Right lobe of liver (tissue), 6 donors: ENCODE measurements around the gene RBM26. TPM values are rescaled to one million over a fixed set of nuclear protein-coding genes. Genes with fewer than 3 reads are reported as not detected.

Source experiments
- ATAC-seq, 4 donors: fragments of 200-7000 bp; cut with Tn5 transposase; one replicate each; pipeline ENCODE4 v1.9.1; 2020; ENCODE audit warnings: mild to moderate bottlenecking in 4 of 4, moderate library complexity in 4 of 4
- DNase-seq, 3 donors: peaks; one replicate each; pipeline ENCODE4 v3.0.0-alpha.2; 2020
- H3K27ac ChIP-seq, 3 donors: fragments of 200-600 bp; one replicate each; pipeline ENCODE4 v1.8.0; 2022
- H3K27me3 ChIP-seq, 2 donors: fragments of 200-600 bp; one replicate each; pipeline ENCODE4 v1.8.0; 2022
- H3K36me3 ChIP-seq, 4 donors: fragments of 200-600 bp; sonication (generic) in 1 of 4; one replicate each; pipeline versions ENCODE4 v1.5.1 to v1.8.0; 2017 to 2022; ENCODE audit warnings: control low read depth in 1 of 4
- H3K4me1 ChIP-seq, 4 donors: fragments of 200-600 bp; sonication (generic) in 1 of 4; one replicate each; pipeline versions ENCODE4 v1.5.1 to v1.8.0; 2017 to 2022; ENCODE audit warnings: control low read depth in 1 of 4
- H3K4me3 ChIP-seq, 3 donors: fragments of 200-600 bp; one replicate each; pipeline ENCODE4 v1.8.0; 2022
- H3K9me3 ChIP-seq, 4 donors: fragments of 200-600 bp; sonication (generic) in 1 of 4; one replicate each; pipeline versions ENCODE4 v1.5.1 to v1.8.0; 2017 to 2022; ENCODE audit warnings: control low read depth in 1 of 4
- POLR2A ChIP-seq: fragments of 450-650 bp; IDR thresholded peaks from one replicate; pipeline ENCODE4 v1.6.1; 2017; ENCODE audit warnings: antibody characterized with exemption, mild to moderate bottlenecking
- WGBS: methylation state at CpG from one replicate; pipeline ENCODE4 v1.1.6; 2018; ENCODE audit warnings: low coverage, low lambda C conversion rate; ENCODE audit not compliant: insufficient coverage; ENCODE audit errors: missing lambda C conversion rate; 5-methylcytosine and 5-hydroxymethylcytosine counted together
- intact Hi-C, 2 donors: fragments of 100-400 bp; cut with DNase I; formaldehyde crosslinking; loops; one replicate each; pipeline versions ENCODE4 v1.11.2 to v1.14.1; 2022
- total RNA-seq, 6 experiments: library from RNA; depleted of rRNA in 2 of 6; stranded (reverse); fragments of >200 nt in 2 of 6; fragmentation: NEBNext Ultra II Directional in 3 of 6; extraction: Animal tissue kit (Norgen Biotek cat#: 25700) in 3 of 6; gene quantifications; one replicate each; pipeline versions ENCODE4 v1.1.0 to v1.2.4, GENCODE V29; 2016 to 2023
- TF ChIP-seq, protein P1 (sequence below), 4 donors: fragments of 200-600 bp in 3 of 4; fragments of 450-650 bp in 1 of 4; IDR thresholded peaks; one replicate each; pipeline versions ENCODE4 v1.5.1 to v1.8.0; 2016 to 2022; ENCODE audit warnings: antibody characterized with exemption in 4 of 4, mild to moderate bottlenecking in 2 of 4
- donor health status: DM: no; HTN: yes; CAD: no.
- donor health status: DM: no; HTN: no; CAD: no.
- donor health status: DM: no; HTN: no; CAD: no.
- donor health status: DM: no; HTN: yes; CAD: no.
- donor health status: DM: no; HTN: yes; CAD: no.

Gene RBM26
- total RNA-seq, 6 experiments from 2014 or later = 12.9 to 16.7 (median 15.1) TPM

- no peaks in the 10 kb centered on the region for H3K36me3 ChIP-seq
- ATAC-seq = peak in 1 of 4 donors; percentile 31
- no peak for DNase-seq
- TF ChIP-seq POLR2A = no peak
- H3K27ac ChIP-seq = no peak overlapping the region
- H3K27me3 ChIP-seq = no peaks in the 10 kb centered on the region
- no peak overlapping the region for H3K4me3 ChIP-seq
- H3K4me1 ChIP-seq = no peaks in the 10 kb centered on the region
- WGBS = 80% methylated on average over 1 of the region's 6 CpGs
- intact Hi-C loops = loop anchor here in 1 of 2 donors (10.0 kb wide), 1 partner anchor 103 kb away; no protein-coding TSS in a partner anchor
- H3K9me3 ChIP-seq = no peaks in the 10 kb centered on the region
These were observed 26.0 kb upstream of the RBM26 start for GRCh38 chr13:79432086-79432485.

DNA sequence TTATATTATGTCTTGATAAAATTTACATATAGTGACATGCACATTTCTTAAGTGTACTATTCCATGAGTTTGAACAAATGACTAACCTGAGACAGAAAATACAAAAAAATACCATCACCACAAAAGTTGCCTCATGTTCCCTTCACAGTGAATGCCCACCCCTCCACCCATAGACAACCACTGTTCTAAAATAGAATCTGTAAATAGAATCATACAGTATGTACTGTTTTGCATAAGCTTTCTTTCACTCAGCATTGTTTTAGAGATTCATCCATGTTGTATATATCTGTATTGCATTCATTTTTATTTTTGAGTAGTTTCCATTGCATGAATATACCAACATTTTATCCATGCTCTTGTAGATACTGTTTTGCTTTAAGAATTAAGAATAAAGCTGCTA lies 23.3 kb upstream of the RBM26 start:
- ATAC-seq = no peak
- H3K4me1 ChIP-seq = no peaks in the 10 kb centered on the region
- H3K9me3 ChIP-seq = no peaks in the 10 kb centered on the region
- DNase-seq = no peak
- TF ChIP-seq, protein P1, sequence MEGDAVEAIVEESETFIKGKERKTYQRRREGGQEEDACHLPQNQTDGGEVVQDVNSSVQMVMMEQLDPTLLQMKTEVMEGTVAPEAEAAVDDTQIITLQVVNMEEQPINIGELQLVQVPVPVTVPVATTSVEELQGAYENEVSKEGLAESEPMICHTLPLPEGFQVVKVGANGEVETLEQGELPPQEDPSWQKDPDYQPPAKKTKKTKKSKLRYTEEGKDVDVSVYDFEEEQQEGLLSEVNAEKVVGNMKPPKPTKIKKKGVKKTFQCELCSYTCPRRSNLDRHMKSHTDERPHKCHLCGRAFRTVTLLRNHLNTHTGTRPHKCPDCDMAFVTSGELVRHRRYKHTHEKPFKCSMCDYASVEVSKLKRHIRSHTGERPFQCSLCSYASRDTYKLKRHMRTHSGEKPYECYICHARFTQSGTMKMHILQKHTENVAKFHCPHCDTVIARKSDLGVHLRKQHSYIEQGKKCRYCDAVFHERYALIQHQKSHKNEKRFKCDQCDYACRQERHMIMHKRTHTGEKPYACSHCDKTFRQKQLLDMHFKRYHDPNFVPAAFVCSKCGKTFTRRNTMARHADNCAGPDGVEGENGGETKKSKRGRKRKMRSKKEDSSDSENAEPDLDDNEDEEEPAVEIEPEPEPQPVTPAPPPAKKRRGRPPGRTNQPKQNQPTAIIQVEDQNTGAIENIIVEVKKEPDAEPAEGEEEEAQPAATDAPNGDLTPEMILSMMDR (IDR thresholded peaks at IDR 0.05) = no peak
- no peak for TF ChIP-seq POLR2A
- intact Hi-C loops = no loop called here
- H3K27ac ChIP-seq = no peak overlapping the region
- H3K4me3 ChIP-seq = no peak overlapping the region
- no peaks in the 10 kb centered on the region for H3K36me3 ChIP-seq
- no peaks in the 10 kb centered on the region for H3K27me3 ChIP-seq

DNA sequence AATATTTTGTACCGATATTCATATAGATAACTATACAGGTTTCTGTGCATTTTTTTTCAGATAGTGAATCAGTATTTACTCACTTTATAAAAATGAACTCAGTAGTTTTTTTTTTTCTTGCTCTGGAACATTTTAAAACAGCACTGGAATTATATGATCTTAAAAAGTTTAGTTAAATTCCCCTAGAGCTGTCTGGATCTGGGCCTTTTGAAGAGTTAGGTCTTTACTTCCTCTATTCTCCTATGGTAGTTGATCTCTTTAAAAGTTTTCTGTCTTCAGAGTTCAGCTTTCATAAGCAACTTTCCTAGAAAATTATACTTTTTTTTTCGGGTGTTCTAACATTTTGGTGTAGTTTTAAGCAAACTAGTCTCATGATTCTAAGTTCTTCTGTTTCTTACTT lies 21.8 kb upstream of the RBM26 start:
- ATAC-seq (no peak), DNase-seq (no peak)

GRCh38 chr13:79427265-79427664 lies 21.2 kb upstream of the RBM26 start:
- TF ChIP-seq, protein P1 (IDR thresholded peaks at IDR 0.05) = no peak
- TF ChIP-seq POLR2A = no peak
- Histone ChIP-seq H3K4me3 (no peak overlapping the region), H3K27me3 (no peaks in the 10 kb centered on the region), H3K9me3 (no peaks in the 10 kb centered on the region), H3K4me1 (no peaks in the 10 kb centered on the region), H3K27ac (no peak overlapping the region), H3K36me3 (no peaks in the 10 kb centered on the region)
- ATAC-seq = no peak
- DNase-seq = no peak
- WGBS = 100% methylated on average over 1 of the region's 1 CpG
- intact Hi-C loops = no loop called here

More for the DNA sequence above, 21.8 kb upstream of the RBM26 start:
- Histone ChIP-seq H3K9me3 (no peaks in the 10 kb centered on the region), H3K36me3 (no peaks in the 10 kb centered on the region), H3K4me1 (no peaks in the 10 kb centered on the region), H3K27me3 (no peaks in the 10 kb centered on the region), H3K4me3 (no peak overlapping the region), H3K27ac (no peak overlapping the region)
- WGBS = 83% methylated on average over 2 of the region's 2 CpGs
- intact Hi-C loops = no loop called here
- TF ChIP-seq, protein P1 (IDR thresholded peaks at IDR 0.05) = no peak
- no peak for TF ChIP-seq POLR2A

- no peak for DNase-seq
- peak; percentile 71 to 87 (median 83) for ATAC-seq
- no peaks in the 10 kb centered on the region for H3K4me1 ChIP-seq
- H3K4me3 ChIP-seq = no peak overlapping the region
- no peak overlapping the region for H3K27ac ChIP-seq
- no peaks in the 10 kb centered on the region for H3K36me3 ChIP-seq
- H3K27me3 ChIP-seq = no peaks in the 10 kb centered on the region
- TF ChIP-seq, protein P1 (IDR thresholded peaks at IDR 0.05) = peak; percentile 62 to 74 (median 67)
- no peak for TF ChIP-seq POLR2A
- no peaks in the 10 kb centered on the region for H3K9me3 ChIP-seq
- WGBS = 27% methylated on average over 2 of the region's 2 CpGs
- intact Hi-C loops = no loop called here
These were observed 18.0 kb upstream of the RBM26 start for GRCh38 chr13:79423801-79424642.
